HPDE6-E6E7 (cell line): Measurements from ENCODE around the gene NOSTRIN.
"Not testable (repeated sequence)": the region's sequence is repeated elsewhere in the genome, so short reads cannot be mapped to it uniquely, and the experiment has no call there.

Source experiments
- DNase-seq: peaks from one replicate; pipeline ENCODE4 v3.0.0; 2011; ENCODE audit warnings: missing footprints; ENCODE audit errors: extremely low spot score

Gene NOSTRIN

DNA sequence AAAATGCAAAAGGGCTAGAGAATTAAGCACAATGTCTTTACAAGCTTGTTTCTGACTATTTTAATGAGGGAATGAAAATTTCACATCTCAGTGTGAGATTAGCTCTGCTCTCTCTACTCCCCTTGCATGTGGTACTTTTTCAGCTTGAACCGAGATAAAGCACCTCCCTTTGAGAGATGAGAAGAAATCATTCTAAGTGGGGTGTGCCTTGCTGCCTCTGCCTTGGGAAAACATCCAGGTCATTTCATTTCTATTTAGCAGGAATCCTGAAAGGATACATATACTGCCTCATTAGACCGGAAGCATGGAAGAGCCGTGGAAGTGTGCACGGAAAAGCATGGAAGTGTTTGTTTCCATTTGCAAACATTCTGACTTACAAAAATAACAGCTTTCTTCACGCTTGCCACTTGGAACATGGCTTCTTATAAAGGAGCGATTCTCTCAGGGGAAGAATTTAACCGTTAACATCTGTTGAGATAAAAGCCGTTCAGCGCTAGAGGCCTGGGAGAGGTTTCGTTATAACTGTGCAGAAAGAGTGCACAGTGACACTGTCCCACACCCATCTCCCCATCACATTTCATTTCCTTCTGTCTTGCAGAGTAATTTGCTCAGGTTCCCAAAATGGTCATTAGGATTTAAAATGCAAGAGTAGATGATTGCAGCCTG lies 16.7 kb downstream of the NOSTRIN start:
- no peak for DNase-seq

DNA sequence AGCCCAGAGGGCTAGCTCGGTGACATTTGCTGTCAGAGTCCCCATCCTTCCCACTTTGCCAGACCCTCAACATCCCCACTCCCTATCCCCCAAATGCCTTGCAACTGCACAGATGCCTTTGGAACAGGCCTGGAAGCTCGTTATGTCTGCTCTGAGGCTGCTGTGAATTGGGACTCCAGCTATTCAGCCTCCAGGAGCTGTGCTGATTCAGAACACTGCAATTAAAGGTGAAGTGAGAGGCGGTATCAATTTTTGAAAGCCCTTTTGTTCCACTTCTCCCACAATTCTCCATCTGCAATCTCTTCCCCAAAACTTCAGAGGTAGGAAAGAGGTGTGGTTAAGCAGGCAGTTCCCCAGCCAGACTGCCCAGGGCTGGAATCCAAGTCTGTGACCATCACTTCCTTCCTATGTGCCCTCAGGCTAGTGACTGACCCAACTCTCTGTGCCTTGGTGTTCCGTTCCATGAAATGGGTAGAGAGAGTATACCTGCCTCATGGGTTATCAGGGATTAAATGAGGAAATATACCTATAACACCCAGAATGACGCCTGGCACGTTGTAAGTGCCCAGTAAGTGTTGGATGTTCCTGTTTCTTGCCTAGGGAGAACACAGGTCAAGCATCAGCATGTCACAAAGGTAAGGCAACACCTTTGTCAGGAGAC lies 17.5 kb downstream of the NOSTRIN start:
- DNase-seq, result no peak

DNA sequence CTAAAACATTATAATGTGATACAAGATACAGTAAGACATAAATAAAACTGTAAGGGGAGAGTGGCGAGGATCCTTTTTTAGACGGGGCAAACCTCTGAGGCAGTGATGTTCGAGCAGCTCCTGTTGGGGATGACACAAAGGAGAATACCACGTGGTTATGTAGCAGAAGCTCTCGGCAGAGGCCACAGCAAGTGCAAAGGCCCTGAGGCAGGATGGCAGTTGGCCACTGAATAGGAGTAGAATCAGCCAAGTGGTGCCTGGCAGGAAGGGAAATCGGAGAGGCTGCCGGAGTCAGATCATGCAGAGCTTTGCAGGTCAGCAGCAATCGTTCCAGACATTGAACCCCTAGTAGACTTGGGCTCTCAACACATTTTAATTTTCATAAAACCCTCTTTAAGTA lies 19.1 kb downstream of the NOSTRIN start:
- no peak for DNase-seq

DNA sequence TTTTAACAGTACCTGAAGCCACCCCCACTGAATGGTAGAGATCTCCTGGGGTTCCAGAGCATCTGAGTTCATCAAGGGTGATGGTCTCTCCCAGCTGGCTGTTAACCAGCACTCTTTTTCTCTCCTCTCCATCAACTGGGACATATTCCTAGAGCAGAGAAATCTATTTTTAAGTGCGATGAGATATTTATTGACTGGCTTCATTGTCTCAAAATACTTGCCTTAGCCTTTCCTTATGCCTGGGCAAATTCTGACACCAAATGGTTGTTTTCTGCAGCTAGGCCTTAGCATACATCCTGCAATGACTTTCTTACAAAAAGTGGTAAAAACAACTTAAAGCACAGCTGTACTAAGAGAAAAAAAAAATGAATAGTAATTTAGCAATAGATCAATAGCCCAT lies 19.6 kb downstream of the NOSTRIN start:
- DNase-seq, result no peak

DNA sequence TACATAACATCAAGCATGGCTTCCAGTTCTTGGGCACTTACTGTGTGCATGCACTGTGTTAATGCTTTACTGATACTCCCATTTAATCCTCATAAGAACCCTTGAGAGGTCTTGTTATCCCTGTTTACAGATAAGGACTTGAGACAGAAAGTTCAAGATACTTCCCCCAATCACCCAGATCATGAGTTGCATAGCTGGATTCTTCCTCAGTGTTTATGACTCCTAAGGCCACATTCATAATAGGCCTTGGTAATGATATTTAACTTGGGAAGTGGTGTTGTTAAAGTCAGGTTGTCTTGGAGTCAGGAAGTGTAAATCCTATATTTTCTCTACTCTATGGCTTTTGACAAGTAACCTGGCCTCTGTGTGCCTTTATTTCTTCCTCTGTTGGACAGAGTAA lies 22.7 kb downstream of the NOSTRIN start:
- DNase-seq, result no peak

DNA sequence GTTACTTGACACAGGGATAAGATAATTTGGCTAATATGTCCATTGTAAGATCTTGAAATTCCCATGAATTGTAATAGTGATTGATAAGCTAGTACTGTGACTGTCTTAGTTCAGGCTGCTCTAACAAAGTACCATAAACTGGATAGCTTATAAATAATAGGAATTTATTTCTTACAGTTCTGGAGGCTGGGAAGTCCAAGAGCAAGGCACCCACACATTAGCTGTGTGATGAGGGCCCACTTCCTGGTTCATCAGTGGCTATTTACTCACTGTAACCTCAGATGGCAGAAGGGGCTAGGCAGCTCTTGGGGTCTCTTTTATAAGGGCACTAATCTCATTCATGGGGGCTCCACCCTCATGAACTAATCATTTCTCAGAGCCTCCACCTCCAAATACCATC lies 28.5 kb downstream of the NOSTRIN start:
- no peak for DNase-seq

DNA sequence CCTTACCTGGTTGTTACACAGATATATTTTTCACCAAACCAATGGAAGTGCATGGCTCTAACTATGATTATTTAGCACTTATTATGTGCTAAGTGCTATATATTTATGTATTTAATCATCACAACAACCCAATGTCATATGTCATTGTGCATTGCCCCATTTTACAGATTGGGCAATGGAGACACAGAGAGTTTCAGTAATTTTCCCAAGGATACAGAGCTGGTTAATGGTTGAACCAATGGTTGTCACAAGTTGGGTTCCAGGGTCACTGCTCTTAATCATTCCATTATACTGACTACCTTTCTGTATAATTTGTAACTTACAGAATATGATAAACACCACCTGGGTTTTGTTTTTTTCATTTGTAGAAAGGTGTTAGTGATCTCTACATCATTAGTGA lies 29.2 kb downstream of the NOSTRIN start:
- DNase-seq, result no peak

DNA sequence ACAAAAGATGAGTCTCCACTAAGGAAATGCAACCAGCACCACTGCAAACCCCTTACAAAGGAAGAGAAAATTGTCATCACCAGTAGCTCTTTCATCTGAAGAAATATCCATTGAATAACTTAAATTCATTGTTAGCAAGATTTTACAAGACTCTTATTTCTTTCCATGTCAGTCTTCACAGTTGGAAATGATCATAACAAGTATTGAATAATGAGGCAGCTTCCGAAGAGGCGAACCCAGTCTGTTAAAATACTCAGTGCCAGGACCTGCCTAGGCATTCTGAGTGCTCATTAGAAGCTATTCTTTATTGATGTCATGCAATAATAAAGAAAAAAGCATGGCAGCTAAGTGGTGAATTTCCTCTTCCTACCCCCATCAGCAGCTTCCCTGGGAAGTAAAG lies 33.5 kb downstream of the NOSTRIN start:
- no peak for DNase-seq

DNA sequence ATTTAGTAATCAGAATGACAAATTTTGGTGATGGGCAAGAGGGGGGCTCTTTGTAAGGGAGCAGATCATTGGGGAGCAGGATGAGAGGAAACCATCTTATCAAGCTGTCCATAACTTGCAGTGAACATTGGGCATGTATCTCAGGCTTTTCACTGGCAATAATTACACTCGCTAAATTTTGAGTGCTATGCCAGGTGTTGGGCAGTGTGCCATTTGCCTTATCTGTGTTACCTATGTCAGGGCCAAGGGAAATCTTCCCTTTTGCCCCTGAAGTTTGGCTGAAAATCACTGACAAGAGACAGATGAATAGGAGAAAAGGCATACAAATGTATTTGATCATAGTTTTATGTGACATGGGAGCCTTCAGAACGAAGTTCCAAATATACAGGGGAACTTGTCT lies 39.0 kb downstream of the NOSTRIN start:
- DNase-seq, result no peak

DNA sequence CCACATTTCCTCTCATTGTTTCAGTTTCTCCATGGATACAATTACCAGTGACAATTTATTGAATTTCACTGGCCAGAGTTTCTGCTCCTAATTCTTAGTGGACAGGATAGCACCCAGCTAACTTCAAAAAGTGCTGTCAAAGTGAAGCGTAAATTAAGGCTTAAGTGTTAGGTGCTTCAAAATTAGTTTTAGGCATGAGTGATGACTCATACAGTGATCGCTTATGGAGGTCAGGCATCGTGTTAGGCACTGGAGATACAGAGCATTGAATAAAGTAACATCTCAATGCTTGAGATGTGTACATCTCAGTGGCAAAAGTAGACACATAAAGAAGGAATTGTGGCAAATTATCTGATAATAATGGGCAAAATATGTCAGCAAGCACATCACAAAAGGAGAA lies 40.8 kb downstream of the NOSTRIN start:
- DNase-seq, result no peak

DNA sequence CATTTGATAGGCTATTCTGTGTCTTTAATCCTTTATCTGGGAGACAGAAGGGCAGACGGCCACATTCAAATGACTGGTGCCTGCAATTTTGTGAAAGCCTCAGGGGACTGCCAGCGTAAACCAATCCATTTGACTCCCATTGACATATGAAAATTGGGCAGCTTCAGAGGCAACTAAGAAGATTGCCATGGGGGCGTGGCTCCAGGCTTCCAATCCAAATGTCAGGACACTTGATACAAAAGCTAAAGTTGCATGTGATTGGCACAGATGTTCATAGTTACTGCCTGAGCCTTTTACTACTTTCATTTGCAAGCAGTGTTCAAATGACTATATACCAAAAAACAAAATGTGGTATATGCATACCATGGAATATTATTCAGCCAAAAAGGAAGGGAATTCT lies 45.8 kb downstream of the NOSTRIN start:
- no peak for DNase-seq

DNA sequence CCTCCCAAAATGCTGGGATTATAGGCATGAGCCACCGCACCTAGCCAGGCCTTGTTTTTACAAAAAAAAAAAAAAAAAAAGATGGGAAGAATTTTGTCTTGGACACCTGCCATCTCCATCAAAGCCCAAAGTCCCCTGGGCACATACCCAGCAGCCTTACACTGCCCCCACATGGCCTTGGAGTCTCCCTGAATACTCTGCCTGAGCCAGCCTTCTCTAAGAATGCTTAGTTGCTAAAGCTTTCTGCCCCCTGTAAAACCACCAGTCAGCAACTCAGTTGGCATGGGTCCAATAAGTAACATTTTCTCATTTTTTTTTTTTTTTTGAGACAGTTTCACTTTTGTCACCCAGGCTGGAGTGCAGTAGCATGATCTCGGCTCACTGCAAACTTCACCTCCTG lies 47.2 kb downstream of the NOSTRIN start:
- no peak for DNase-seq

DNA sequence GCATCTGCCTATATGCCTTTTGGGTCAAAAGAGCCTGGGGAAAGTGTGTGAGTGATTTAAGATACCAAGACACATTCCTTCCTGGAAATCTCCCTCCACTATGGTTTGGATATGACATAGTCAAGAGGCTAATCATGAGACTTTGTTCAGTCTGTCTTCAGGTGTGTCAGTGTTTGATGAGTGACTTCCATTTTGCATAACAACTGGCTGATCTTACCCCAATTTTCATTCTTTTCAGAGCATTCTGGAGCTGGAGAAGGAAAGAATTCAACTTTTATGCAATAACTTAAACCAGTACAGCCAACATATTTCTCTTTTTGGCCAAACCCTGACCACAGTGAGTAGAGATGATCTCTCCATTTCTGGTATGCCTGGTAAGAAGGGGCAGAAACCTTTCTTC lies 48.4 kb downstream of the NOSTRIN start:
- no peak for DNase-seq

DNA sequence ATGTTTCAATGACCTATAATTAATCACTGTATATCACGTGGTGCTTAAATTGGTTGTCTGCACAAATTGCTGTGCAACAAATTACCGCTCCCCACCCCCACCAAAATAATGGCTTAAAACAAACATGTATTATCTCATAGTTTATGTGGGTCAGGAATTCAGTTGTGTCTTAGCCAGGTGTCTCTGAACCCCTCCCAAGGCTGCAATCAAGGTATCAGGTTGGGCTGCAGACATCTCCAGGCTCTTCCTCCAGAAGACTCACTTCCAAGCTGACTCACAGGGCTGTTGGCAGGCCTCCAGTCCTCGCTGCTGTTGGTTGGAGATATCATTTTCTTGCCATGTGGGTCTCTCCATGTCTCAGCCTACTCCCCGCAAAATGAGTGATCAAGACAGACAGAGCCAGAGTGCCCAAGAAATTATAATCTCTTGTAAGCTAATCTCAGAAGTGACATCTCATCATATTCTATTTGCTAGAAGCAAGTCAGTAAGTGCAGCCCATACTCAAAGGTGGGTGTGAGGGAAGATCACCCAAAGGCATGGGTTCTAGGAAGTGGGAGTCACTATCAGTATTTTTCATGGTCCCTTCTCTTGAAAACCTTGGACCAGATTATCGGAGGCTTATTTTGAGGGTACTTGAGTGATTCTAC lies 49.4 kb downstream of the NOSTRIN start:
- peak; percentile 59 for DNase-seq

DNA sequence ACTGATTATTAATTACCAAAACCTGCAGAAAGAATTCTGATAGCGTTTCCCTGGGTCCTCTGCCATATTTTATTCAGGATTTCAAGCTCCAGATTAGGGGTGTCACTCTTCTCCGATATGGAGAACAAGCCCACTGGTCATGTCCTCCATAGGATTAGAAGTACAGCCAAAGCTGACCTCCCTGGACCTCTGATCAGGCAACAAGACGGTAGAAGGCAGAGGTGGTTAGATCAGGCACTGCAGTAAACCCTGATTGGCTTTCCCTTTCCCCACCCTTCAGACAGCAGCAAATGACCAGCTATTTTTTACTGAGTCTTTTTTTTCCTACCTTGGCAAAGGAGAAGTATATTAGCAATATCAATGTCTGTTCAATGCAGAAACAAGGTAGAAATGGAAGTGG lies 50.0 kb downstream of the NOSTRIN start:
- no peak for DNase-seq

DNA sequence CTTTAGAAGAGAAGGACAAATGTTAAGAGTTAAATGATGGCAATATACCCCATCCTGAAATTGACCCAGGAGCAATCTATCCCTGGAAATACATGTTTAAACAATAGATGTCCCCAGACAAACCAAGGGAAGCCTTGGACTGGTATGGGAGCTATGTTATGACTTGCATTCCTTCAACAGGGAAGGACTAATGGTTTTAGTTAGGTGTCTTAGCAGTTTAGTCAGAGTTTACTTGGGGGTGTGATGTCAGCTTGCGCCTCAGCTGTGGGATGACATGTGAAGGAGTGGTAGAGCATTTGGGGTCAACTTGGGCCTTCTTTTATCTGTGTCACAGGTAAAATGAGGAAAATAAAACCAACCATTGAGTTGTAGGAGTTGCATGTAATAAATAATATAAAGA lies 51.0 kb downstream of the NOSTRIN start:
- DNase-seq, result no peak

DNA sequence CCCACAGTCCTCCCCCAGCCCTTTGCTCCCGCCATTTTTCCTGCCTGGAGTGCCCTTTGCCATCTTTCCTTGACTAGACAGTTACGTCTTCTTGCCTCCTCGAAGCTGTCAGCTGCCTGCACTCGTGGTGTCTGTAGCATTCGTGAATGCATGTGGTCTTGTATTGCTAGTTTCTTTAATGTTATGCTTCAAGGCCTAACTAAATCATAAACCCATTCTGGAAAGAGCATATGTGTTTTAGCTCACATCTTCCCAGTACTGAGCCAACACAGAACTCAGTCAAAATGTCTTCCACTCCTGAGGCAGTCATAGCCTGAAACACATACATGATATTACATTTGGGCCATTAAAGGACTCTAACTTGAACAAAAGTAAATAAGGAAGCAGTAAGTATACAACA lies 52.2 kb downstream of the NOSTRIN start:
- DNase-seq, result no peak

DNA sequence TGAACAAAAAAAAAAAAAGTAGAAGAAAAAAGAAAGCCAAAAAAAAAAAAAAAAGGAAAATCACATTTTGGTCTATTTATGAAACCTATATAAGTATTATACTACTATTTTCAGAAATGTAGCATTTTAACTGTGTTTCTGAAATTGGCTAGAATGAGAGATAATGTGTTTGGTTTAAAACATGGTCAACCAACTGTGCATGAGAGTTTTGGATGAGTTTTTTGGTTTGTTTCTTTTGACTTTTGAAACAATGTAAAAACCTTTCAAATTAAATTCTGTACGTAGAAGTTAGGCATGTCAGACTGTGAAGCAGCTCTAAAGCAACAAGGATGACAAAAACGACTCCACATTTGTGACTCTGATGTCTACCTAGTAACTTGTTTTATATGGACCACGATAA lies 53.2 kb downstream of the NOSTRIN start:
- no peak for DNase-seq

DNA sequence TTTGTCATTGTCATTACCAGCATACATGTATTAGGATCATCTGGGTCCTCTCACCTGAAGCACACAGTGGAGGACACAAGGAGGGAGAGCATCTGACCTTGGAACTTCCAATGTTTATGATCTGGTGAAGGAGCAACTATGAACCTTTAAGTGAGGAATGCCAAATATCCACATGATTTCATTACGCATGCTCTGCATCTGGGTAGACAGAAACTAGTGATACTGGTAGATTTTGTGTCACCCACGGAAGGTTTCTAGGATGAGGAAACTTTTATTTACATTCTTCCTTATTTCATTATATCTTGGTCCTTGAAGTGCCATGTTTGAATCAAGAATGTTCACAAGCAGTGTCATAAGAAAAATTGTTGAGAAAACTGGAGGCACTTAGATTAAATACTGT lies 55.7 kb downstream of the NOSTRIN start:
- DNase-seq, result no peak

DNA sequence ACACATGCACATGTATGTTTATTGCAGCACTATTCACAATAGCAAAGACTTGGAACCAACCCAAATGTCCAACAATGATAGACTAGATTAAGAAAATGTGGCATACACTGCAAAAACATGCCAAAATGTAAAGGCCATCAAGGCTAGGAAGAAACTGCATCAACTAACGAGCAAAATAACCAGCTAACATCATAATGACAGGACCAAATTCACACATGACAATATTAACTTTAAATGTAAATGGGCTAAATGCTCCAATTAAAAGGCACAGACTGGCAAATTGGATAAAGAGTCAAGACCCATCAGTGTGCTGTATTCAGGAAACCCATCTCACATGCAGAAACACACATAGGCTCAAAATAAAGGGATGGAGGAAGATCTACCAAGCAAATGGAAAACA lies 64.7 kb downstream of the NOSTRIN start:
- DNase-seq, result not testable (repeated sequence)

DNA sequence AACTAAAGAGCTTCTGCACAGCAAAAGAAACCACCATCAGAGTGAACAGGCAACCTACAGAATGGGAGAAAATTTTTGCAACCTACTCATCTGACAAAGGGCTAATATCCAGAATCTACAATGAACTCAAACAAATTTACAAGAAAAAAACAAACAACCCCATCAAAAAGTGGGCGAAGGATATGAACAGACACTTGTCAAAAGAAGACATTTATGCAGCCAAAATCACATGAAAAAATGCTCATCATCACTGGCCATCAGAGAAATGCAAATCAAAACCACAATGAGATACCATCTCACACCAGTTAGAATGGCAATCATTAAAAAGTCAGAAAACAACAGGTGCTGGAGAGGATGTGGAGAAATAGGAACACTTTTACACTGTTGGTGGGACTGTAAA lies 67.9 kb downstream of the NOSTRIN start:
- DNase-seq, result not testable (repeated sequence)

DNA sequence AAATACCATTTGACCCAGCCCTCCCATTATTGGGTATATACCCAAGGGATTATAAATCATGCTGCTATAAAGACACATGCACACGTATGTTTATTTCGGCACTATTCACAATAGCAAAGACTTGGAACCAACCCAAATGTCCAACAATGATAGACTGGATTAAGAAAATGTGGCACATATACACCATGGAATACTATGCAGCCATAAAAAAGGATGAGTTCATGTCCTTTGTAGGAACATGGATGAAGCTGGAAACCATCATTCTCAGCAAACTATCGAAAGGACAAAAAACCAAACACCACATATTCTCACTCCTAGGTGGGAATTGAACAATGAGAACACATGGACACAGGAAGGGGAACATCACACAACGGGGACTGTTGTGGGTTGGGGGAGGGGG lies 68.4 kb downstream of the NOSTRIN start:
- not testable (repeated sequence) for DNase-seq

DNA sequence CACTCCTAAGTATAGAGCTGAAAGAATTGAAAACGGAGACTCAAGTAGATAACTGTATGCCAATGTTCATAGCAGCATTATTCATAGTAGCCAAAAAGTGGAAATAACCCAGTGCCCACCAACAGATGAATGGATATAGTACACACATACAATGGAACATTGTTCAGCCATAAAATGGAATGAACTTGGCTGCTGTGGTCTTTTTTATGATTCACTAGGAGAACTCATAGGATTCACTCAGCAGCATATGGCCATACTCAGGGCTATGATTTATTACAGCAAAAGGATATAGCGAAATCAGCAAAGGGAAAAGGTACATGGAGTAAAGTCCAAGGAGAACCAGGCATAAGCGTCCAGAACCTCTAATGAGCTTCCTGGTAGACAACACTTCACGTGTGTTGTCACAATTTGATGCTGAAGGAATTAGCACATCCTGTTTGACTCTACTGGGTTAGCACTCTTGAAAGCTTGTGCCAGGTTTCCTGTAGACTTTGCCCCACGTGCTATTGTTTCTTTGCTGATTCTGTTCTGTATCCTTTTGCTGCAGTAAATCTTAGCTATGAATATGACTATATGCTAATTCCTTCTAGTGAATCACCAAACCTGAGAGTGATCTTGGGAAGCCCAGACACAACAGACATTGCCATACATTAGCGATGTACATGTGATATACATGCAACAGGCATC lies 72.1 kb downstream of the NOSTRIN start:
- DNase-seq, result no peak
